Placental epithelial cell (primary cell): Measurements from ENCODE around the gene ZC3H14. TPM values are rescaled to one million over a fixed set of nuclear protein-coding genes. Genes with fewer than 3 reads are reported as not detected.

Experiments used
- small RNA-seq: library from RNA; depleted of rRNA; stranded (forward); fragments of <200 nt; gene quantifications from one replicate; pipeline ENCODE3, GENCODE V24; 2012
- total RNA-seq: library from RNA; depleted of rRNA; stranded (reverse); fragments of >200 nt; gene quantifications from 2 replicates; pipeline ENCODE4 v1.2.3, GENCODE V29; 2012

ZC3H14 gene
- 57.7 and 66.5 TPM in 2 replicates for total RNA-seq

DNA sequence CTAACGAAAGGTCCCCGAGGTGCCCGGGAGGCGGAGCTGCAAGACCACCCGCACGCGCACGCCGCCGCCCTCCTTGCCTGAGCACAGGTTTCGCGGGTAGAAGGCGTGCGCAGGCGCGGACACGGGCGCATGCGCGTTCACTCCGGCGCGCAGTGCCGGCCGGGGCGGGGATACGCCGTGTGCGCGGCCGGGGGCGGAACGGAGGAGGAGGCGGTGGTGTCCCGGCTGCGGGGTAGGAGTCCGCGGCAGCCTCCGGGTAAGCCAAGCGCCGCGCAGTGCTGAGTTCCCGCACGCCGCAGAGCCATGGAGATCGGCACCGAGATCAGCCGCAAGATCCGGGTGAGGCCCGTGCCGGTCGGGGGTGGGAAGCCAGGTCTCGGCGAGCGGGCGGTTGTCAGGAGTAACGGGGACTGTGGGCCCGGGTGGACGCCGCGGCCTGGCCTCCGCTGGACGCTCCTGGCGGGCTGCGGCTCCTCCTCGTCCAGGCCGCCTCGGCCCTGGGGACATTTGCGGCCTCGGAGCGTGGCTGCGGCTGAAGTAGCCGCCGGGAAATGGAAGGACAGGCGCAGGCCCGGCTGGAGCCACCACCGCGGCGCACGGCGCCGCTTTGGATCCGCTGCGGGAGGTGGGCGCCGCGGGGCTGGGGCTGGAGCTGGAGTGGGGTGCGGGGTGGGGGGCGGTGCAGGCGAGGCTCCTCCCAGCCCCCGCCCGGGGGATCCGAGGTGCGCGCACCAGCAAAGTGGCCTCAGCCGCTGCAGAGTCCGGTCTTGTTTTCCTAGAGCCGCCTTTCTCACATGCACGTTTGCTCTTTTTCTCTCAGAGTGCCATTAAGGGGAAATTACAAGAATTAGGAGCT, at the start of gene ZC3H14:
ZC3H14 (plus strand) TSS at position 207 of the 856 bp plus-strand sequence; CDS start at position 304, 97 bp downstream.

GRCh38 chr14:88554457-88555286, 8.2 kb upstream of the ZC3H14 start, which contains the start of gene PTPN21:
Gene PTPN21, minus strand, starts transcription at chr14:88555007. Its CDS starts 4,590 bp downstream, at chr14:88550417.

Small RNAs within 50 kb of the gene (small RNA-seq; reads per million reads assigned to genes)
- gene RNU4-22P = not detected

Other genes with a start within 250 kb of the ZC3H14 start
- not detected in 2 replicates for gene KCNK10, start 239.8 kb upstream of the ZC3H14 start, total RNA-seq
- gene SPATA7, start 177.4 kb upstream of the ZC3H14 start, total RNA-seq = 13.4 and 16.1 TPM in 2 replicates
- 33.8 and 42.7 TPM in 2 replicates for gene PTPN21, start 8.0 kb upstream of the ZC3H14 start, total RNA-seq
- not detected in 2 replicates for gene EML5, start 229.9 kb downstream of the ZC3H14 start, total RNA-seq